ENCODE data around the gene IER5L.
A peak's percentile ranks its signal among the peaks of the same experiment; 100 is the strongest.
"Not testable (repeated sequence)": the region's sequence is repeated elsewhere in the genome, so short reads cannot be mapped to it uniquely, and the experiment has no call there.

IER5L gene

DNA sequence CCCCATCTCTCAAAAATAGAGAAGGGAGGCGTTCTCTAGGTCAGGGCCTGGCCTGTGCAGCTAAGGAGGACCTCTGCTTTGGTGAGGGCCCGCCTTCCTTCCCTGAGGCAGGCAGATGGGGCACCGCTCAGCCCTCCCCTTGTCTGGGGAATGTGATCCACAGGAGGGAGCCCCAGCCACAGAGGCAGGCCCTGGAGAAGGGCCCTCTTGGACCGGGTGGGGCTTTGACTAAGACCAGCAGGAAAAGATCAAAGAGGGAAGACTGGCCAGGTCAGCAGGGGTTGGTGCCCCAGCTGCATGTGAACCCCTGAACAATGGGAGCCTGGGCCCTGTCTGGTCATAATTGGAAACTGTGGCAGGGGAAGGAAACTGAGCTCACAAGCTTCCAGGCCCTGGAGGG lies 45.0 kb downstream of the IER5L start:
- Histone ChIP-seq H3K4me3 (no peak overlapping the region), H3K27ac (no peak overlapping the region)
- no peak for DNase-seq (ENCODE audit: low spot score)
- TF ChIP-seq, protein P1, sequence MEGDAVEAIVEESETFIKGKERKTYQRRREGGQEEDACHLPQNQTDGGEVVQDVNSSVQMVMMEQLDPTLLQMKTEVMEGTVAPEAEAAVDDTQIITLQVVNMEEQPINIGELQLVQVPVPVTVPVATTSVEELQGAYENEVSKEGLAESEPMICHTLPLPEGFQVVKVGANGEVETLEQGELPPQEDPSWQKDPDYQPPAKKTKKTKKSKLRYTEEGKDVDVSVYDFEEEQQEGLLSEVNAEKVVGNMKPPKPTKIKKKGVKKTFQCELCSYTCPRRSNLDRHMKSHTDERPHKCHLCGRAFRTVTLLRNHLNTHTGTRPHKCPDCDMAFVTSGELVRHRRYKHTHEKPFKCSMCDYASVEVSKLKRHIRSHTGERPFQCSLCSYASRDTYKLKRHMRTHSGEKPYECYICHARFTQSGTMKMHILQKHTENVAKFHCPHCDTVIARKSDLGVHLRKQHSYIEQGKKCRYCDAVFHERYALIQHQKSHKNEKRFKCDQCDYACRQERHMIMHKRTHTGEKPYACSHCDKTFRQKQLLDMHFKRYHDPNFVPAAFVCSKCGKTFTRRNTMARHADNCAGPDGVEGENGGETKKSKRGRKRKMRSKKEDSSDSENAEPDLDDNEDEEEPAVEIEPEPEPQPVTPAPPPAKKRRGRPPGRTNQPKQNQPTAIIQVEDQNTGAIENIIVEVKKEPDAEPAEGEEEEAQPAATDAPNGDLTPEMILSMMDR (IDR thresholded peaks at IDR 0.05): no peak

- DNase-seq (ENCODE audit: low spot score): peak; percentile 79
- TF ChIP-seq, protein P1 (IDR thresholded peaks at IDR 0.05): peak; percentile 91
- Histone ChIP-seq H3K4me3 (no peak overlapping the region), H3K27ac (no peak overlapping the region)
These were observed 46.5 kb downstream of the IER5L start for GRCh38 chr9:129131300-129132145.

DNA sequence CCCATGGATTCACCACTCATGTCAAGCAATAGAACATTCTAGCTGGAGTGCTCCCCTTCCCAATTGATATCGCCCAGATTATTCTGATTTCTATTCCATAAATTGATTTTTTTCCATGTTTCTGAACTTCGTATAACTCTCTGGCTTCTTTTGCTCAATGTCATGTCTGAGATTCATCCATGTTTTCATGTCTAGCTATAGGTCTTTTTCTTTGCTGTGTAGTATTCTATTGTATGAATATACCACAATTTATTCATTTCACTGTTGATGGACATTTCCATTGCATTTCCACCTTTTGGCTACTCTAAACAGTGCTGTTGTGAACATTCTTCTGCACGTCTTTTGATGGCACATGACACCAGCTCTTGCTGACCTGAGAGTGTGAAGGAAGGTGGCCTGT lies 47.3 kb downstream of the IER5L start:
- Histone ChIP-seq H3K27ac (no peak overlapping the region), H3K4me3 (no peak overlapping the region)
- DNase-seq (ENCODE audit: low spot score): no peak
- TF ChIP-seq, protein P1 (IDR thresholded peaks at IDR 0.05): no peak

DNA sequence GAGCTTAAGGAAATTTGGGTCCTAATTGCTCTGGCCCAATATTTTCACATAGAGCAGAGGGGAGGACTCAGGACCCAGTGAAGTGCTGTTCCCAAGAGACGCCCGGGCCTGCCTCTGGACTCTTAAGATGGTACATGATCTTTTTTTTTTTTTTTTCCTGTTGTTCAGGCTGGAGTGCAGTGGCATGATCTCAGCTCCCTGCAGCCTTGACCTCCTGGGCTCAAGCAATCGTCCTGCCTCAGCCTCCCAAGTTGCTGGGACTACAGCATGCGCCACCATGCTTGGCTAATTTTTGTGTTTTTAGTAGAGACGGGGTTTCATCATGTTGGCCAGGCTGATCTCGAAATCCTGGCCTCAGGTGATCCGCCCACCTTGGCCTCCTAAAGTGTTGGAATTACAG lies 47.8 kb downstream of the IER5L start:
- H3K4me3 ChIP-seq; H3K27ac ChIP-seq; DNase-seq (ENCODE audit: low spot score): not testable (repeated sequence)

GRCh38 chr9:129128689-129129088 lies 49.4 kb downstream of the IER5L start:
- Histone ChIP-seq H3K27ac (no peak overlapping the region), H3K4me3 (no peak overlapping the region)
- TF ChIP-seq, protein P1 (IDR thresholded peaks at IDR 0.05): no peak
- DNase-seq (ENCODE audit: low spot score): peak; percentile 63

DNA sequence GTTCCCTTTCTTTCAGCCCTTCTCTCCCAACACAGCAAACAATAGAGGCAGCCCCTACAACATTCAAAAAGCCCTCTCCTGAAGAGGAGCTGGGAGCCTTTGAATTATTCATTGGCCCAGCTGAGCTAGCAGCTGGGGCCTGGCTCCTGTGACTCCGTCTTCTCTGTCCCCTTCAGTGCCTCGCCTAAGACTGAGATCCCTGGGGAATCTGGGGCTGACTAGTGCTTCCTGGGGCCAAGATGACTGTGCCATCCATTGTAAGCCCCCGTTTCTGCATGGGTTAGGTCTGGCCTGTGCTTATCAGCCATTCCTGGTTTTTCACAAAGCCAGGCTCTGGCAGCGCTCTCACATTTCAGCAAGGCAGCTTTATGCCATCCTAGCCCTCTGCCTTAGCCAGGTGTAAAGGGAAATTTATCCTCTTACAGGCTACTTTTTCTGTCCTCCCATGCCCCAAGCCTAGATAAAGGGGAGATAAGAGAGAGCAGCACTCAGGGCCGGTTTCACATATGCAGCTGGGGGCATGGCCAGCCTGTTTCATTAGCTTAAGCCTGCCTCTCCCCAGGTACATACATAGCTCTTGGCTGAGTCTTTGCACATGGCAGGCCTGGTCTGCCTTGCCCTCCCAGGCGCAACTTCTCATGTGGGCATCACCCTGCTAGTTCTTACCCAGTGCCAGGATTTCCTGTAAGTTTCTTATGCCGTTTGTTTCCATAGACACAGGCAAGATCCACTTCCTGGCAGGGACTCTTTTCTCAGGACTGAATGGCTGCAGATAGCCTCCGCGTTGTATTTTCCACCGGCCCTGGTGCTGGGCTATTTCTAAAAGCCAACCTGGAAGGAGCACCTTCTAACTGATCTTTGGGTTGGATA lies 51.1 kb downstream of the IER5L start:
- peak; percentile 69 for DNase-seq (ENCODE audit: low spot score)
- Histone ChIP-seq H3K4me3 (no peak overlapping the region), H3K27ac (peak overlapping the region in 1 of 2 donors; percentile 17)
- TF ChIP-seq, protein P1 (IDR thresholded peaks at IDR 0.05): no peak
